Caco-2 (cell line): ENCODE measurements around the gene MPST. TPM values are rescaled to one million over a fixed set of nuclear protein-coding genes. Genes with fewer than 3 reads are reported as not detected.
"Not testable (repeated sequence)": the region's sequence is repeated elsewhere in the genome, so short reads cannot be mapped to it uniquely, and the experiment has no call there.

Source experiments
- BruUV-seq: library from RNA; stranded (reverse); fragments of 400-500 nt; replicated peaks from 2 replicates; lab custom pipeline; 2021; lab: Mats Ljungman, UMichigan
- CTCF ChIA-PET: fragments of 300-600 bp; sonication (Branson Sonifier 250); formaldehyde crosslinking; loops from one replicate; lab custom pipeline; 2022; ENCODE audit warnings: antibody characterized with exemption; lab: Charles Lee
- POLR2A ChIA-PET: fragments of 300-600 bp; sonication (Branson Sonifier 250); formaldehyde crosslinking; loops from one replicate; lab custom pipeline; 2022; ENCODE audit warnings: antibody characterized with exemption; lab: Charles Lee
- DNase-seq, 2 experiments: peaks; one replicate each; pipeline versions ENCODE4 v3.0.0 to v3.0.0-alpha.2; 2020 to 2022
- H3K27me3 ChIP-seq: replicated peaks from 2 replicates; pipeline ENCODE4 v1.6.0; 2011; ENCODE audit warnings: low read length; ENCODE audit not compliant: control insufficient read depth, insufficient read depth
- H3K36me3 ChIP-seq: 2 replicates; pipeline ENCODE4 v1.5.1; 2011; ENCODE audit warnings: low read length; ENCODE audit not compliant: control insufficient read depth, insufficient read depth
- H3K4me1 ChIP-seq: fragments of 250-450 bp; sonication (Bioruptor Pico); 2 replicates; pipeline ENCODE4 v1.5.1; 2020; ENCODE audit warnings: mild to moderate bottlenecking
- H3K4me3 ChIP-seq: 2 replicates; pipeline ENCODE4 v1.5.1; 2011; ENCODE audit warnings: low read depth, mild to moderate bottlenecking, control low read depth, low read length
- H3K9me3 ChIP-seq: fragments of 250-450 bp; sonication (Bioruptor Pico); 2 replicates; pipeline ENCODE4 v1.5.1; 2020; ENCODE audit warnings: mild to moderate bottlenecking, moderate library complexity
- H3K27ac Mint-ChIP-seq: one replicate; pipeline ENCODE4 v1.8.0; 2022; ENCODE audit warnings: mixed read lengths; ENCODE audit not compliant: unreplicated experiment
- H3K27me3 Mint-ChIP-seq: one replicate; pipeline ENCODE4 v1.8.0; 2022; ENCODE audit warnings: mixed read lengths; ENCODE audit not compliant: insufficient read depth, unreplicated experiment
- H3K36me3 Mint-ChIP-seq: one replicate; pipeline ENCODE4 v1.8.0; 2022; ENCODE audit warnings: mild to moderate bottlenecking, mixed read lengths; ENCODE audit not compliant: insufficient read depth, unreplicated experiment
- H3K4me1 Mint-ChIP-seq: one replicate; pipeline ENCODE4 v1.8.0; 2022; ENCODE audit warnings: low read depth, mixed read lengths; ENCODE audit not compliant: unreplicated experiment
- H3K4me3 Mint-ChIP-seq: one replicate; pipeline ENCODE4 v1.8.0; 2022; ENCODE audit warnings: mild to moderate bottlenecking, moderate library complexity, mixed read lengths; ENCODE audit not compliant: unreplicated experiment
- H3K9me3 Mint-ChIP-seq: one replicate; pipeline ENCODE4 v1.8.0; 2022; ENCODE audit warnings: mixed read lengths; ENCODE audit not compliant: unreplicated experiment
- CTCF ChIP-seq, 2 experiments: fragments of 200-600 bp in 1 of 2; IDR thresholded peaks; 1 replicate in 1 of 2; 2 replicates in 1 of 2; pipeline versions ENCODE4 v1.5.1 to v1.8.0; 2011 to 2022; ENCODE audit warnings: antibody characterized with exemption in 1 of 2, control low read depth in 1 of 2, inconsistent platforms in 1 of 2, low read depth in 1 of 2, low read length in 1 of 2, mild to moderate bottlenecking in 1 of 2, moderate library complexity in 1 of 2; ENCODE audit not compliant: insufficient read depth in 1 of 2, severe bottlenecking in 1 of 2, unreplicated experiment in 1 of 2
- intact Hi-C: fragments of 100-400 bp; cut with micrococcal nuclease; formaldehyde crosslinking; loops from one replicate; pipeline ENCODE4 v1.10.0; 2022; ENCODE audit not compliant: unreplicated experiment
- total RNA-seq: library from RNA; stranded (reverse); gene quantifications from 2 replicates; pipeline ENCODE4 v1.2.3, GENCODE V29; 2022

The MPST gene
- total RNA-seq, 1 experiment from 2014 or later = 83.7 TPM

GRCh38 chr22:37070334-37070733 is 50.8 kb downstream of the MPST start:
- ChIA-PET CTCF (no interaction called here), POLR2A (no interaction called here)
- Histone ChIP-seq H3K9me3 (no peaks in the 10 kb centered on the region), H3K36me3 (no peaks in the 10 kb centered on the region), H3K27me3 (peaks cover 2% of the 10 kb centered on the region; the same call in 1 of the 2 replicates), H3K4me1 (peaks cover 2% of the 10 kb centered on the region; the same call in 1 of the 2 replicates), H3K4me3 (no peak overlapping the region)
- Mint-ChIP-seq H3K4me3 (no peak overlapping the region), H3K27me3 (peaks cover 2% of the 10 kb centered on the region), H3K9me3 (no peaks in the 10 kb centered on the region), H3K27ac (no peak overlapping the region), H3K36me3 (no peaks in the 10 kb centered on the region), H3K4me1 (no peaks in the 10 kb centered on the region)
- BruUV-seq = no TSS peak
- DNase-seq = no peak
- no peak for TF ChIP-seq CTCF (IDR thresholded peaks at IDR 0.05; ENCODE audit: insufficient read depth in 1 of 2, low read depth in 1 of 2, low read length in 1 of 2, severe bottlenecking in 1 of 2, unreplicated experiment in 1 of 2)
- intact Hi-C loops = loop anchor here (10.0 kb wide), 1 partner anchor 384 kb away; no protein-coding TSS in a partner anchor

GRCh38 chr22:37070744-37071143 is 51.2 kb downstream of the MPST start:
- H3K27me3 Mint-ChIP-seq = peaks cover 5% of the 10 kb centered on the region
- H3K4me3 Mint-ChIP-seq = no peak overlapping the region
- H3K4me1 Mint-ChIP-seq = no peaks in the 10 kb centered on the region
- Histone ChIP-seq H3K4me3 (no peak overlapping the region), H3K27me3 (peaks cover 2% of the 10 kb centered on the region; the same call in 1 of the 2 replicates), H3K36me3 (no peaks in the 10 kb centered on the region), H3K9me3 (no peaks in the 10 kb centered on the region), H3K4me1 (no peaks in the 10 kb centered on the region)
- DNase-seq = no peak
- no peaks in the 10 kb centered on the region for H3K36me3 Mint-ChIP-seq
- no TSS peak for BruUV-seq
- intact Hi-C loops = loop anchor here (10.0 kb wide), 1 partner anchor 384 kb away; no protein-coding TSS in a partner anchor
- ChIA-PET CTCF (no interaction called here), POLR2A (no interaction called here)
- no peaks in the 10 kb centered on the region for H3K9me3 Mint-ChIP-seq
- H3K27ac Mint-ChIP-seq = no peak overlapping the region
- no peak for TF ChIP-seq CTCF (IDR thresholded peaks at IDR 0.05; ENCODE audit: insufficient read depth in 1 of 2, low read depth in 1 of 2, low read length in 1 of 2, severe bottlenecking in 1 of 2, unreplicated experiment in 1 of 2)

- intact Hi-C loops = loop anchor here (10.0 kb wide), 1 partner anchor 383 kb away; no protein-coding TSS in a partner anchor
- H3K27me3 ChIP-seq, H3K4me3 Mint-ChIP-seq, H3K4me1 Mint-ChIP-seq, H3K9me3 Mint-ChIP-seq, DNase-seq, H3K4me1 ChIP-seq, BruUV-seq, H3K4me3 ChIP-seq, H3K36me3 ChIP-seq, H3K27me3 Mint-ChIP-seq, H3K27ac Mint-ChIP-seq, H3K36me3 Mint-ChIP-seq, CTCF ChIA-PET, POLR2A ChIA-PET, H3K9me3 ChIP-seq: not testable (repeated sequence)
Measured at GRCh38 chr22:37071850-37072592, 52.5 kb downstream of the MPST start.
